Measurements from ENCODE around the gene DNAH3. TPM values are rescaled to one million over a fixed set of nuclear protein-coding genes. Genes with fewer than 3 reads are reported as not detected.

DNAH3 gene
- total and polyA plus RNA-seq, 2 of the 8 experiments (the other 6 are each of a cell fraction or from before 2014, with no cell fraction given), result 0.57 to 0.71 TPM

DNA sequence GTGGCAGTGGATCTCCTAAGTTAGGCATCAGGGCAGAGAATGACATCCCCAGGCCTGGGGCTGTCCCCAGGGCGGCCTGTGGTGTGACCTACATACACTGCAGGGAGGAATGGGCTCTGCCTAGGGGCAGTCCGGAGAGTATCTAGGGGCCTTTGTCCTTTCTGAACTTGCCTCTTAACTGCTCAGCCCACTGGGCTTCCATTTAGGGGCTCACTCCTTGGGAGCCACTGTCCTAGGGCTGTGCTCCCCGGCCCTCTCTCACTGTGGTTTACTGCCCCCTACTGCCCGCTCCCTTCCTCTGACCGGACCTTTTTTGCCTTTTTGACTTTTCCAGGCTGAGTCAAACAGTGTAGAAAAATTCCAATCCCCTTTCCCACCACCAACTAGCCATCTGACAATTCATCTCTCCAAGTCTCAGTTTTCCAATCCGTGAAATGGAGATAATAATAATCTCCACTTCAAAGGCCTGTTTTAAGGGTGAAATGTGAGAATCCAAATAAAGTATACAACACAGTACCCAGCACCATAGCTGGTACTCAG lies 66.8 kb downstream of the DNAH3 start:
- H3K18ac ChIP-seq (ENCODE audit: extremely low read depth, low read length), result no peak overlapping the region
- H3K4me1 ChIP-seq (replicated peaks in 1 of 4; ENCODE audit: control insufficient read depth in 3 of 4, insufficient read depth in 4 of 4, low read length in 3 of 4), result no peaks in the 10 kb centered on the region
- H4K20me1 ChIP-seq (replicated peaks in 1 of 2; ENCODE audit: control insufficient read depth in 1 of 2, insufficient read depth in 2 of 2, low read length in 2 of 2), result no peaks in the 10 kb centered on the region
- FAIRE-seq (peak; percentile 82), DNase-seq (ENCODE audit: low read depth in 1 of 2, low spot score in 2 of 2) (peak; percentile 47 to 90)
- no peaks in the 10 kb centered on the region for H3K36me3 ChIP-seq (ENCODE audit: control insufficient read depth in 2 of 4, insufficient read depth in 4 of 4, low read length in 3 of 4)
- ChIA-PET CTCF (ENCODE audit: partially characterized antibody) (interaction anchor here (0.6 to 11.5 kb wide), 14 partner anchors 8 to 250 kb away, joined by 3 to 125 read pairs (median 3); partner anchors contain the start of genes DCUN1D3 and LYRM1), POLR2A (ENCODE audit: partially characterized antibody) (interaction anchor here (0.9 kb wide), 1 partner anchor 277 kb away, joined by 3 read pairs; the partner anchor contains the start of genes ERI2 and REXO5)
- H2BK20ac ChIP-seq (ENCODE audit: low read length), result no peak overlapping the region
- H2BK5ac ChIP-seq (ENCODE audit: low read depth, low read length), result no peak overlapping the region
- H3K14ac ChIP-seq (ENCODE audit: insufficient read length), result no peak overlapping the region
- H2BK15ac ChIP-seq (ENCODE audit: low read length), result 0 out of 2 replicates have a peak overlapping the region, but pooled peaks have one; percentile 19
- peak overlapping the region; percentile 47 for H2AFZ ChIP-seq (ENCODE audit: low read length)
- H2AK5ac ChIP-seq (ENCODE audit: low read depth, low read length), result no peak overlapping the region
- H3K27ac ChIP-seq (ENCODE audit: low read depth, low read length), result no peak overlapping the region
- H3K9me3 ChIP-seq (ENCODE audit: insufficient read depth in 2 of 2, low read depth in 1 of 2, low read length in 1 of 2), result no peaks in the 10 kb centered on the region
- no peak overlapping the region for H3K4me3 ChIP-seq (ENCODE audit: extremely low read depth in 1 of 4, insufficient read depth in 2 of 4, low read depth in 3 of 4, low read length in 4 of 4)
- WGBS, 2 experiments (ENCODE audit: extremely low coverage in 1 of 2, insufficient coverage in 1 of 2, insufficient read length in 1 of 2, insufficient replicate concordance in 2 of 2, low coverage in 1 of 2, low lambda C conversion rate in 2 of 2, missing lambda C conversion rate in 1 of 2), result 25% methylated on average over 6 of the region's 6 CpGs; no CpG with 5 or more reads in 1 of the 2 experiments
- H3K9ac ChIP-seq (replicated peaks in 1 of 4; ENCODE audit: extremely low read depth in 1 of 4, low read depth in 3 of 4, low read length in 3 of 4), result no peak overlapping the region
- H4K91ac ChIP-seq (replicated peaks; ENCODE audit: insufficient read length, low read length), result no peak overlapping the region
- no peaks in the 10 kb centered on the region for H3K27me3 ChIP-seq (replicated peaks in 1 of 4; ENCODE audit: control insufficient read depth in 3 of 4, extremely low read depth in 1 of 4, insufficient read depth in 3 of 4, low read length in 3 of 4)
- H3K79me1 ChIP-seq (ENCODE audit: low read depth, low read length), result no peaks in the 10 kb centered on the region
- H3K4me2 ChIP-seq (ENCODE audit: insufficient read depth in 1 of 2, low read depth in 2 of 2, low read length in 2 of 2), result no peak overlapping the region
- H4K8ac ChIP-seq (ENCODE audit: extremely low read depth, insufficient read depth, low read length), result no peak overlapping the region; the same call in 1 of the 2 replicates
- no peak overlapping the region for H4K5ac ChIP-seq (ENCODE audit: insufficient read length, low read depth, low read length)
- H3K23me2 ChIP-seq (ENCODE audit: low read depth, low read length), result no peaks in the 10 kb centered on the region
- H3K56ac ChIP-seq (replicated peaks; ENCODE audit: insufficient read length, low read depth, low read length), result no peak overlapping the region
- no peak overlapping the region for H3K23ac ChIP-seq (ENCODE audit: insufficient read length)
- no peak overlapping the region for H2BK12ac ChIP-seq (ENCODE audit: low read depth, low read length)
- no peak overlapping the region for H2BK120ac ChIP-seq (replicated peaks; ENCODE audit: low read depth, low read length)
- H3K79me2 ChIP-seq (ENCODE audit: control insufficient read depth in 1 of 2, insufficient read depth in 2 of 2, low read length in 2 of 2), result no peaks in the 10 kb centered on the region
- no peak overlapping the region for H3K4ac ChIP-seq (replicated peaks; ENCODE audit: insufficient read length, low read depth, low read length)
- TF ChIP-seq BACH1 (IDR thresholded peaks at IDR 0.05; ENCODE audit: low read length) (no peak), YY1 (IDR thresholded peaks at IDR 0.05; ENCODE audit: low read depth, low read length) (0 out of 2 replicates have a peak, but pooled peaks have one; percentile 38), EP300 (IDR thresholded peaks at IDR 0.05; ENCODE audit: borderline replicate concordance in 1 of 2, low read depth in 2 of 2, low read length in 2 of 2) (0 out of 3 replicates have a peak, but pooled peaks of 1 of the 2 experiments have one; percentile 5), ZNF274 (IDR thresholded peaks at IDR 0.05; ENCODE audit: borderline replicate concordance, extremely low read depth, low read length) (no peak), ASH2L (IDR thresholded peaks at IDR 0.05; ENCODE audit: low read length) (peak; percentile 43), KDM1A (IDR thresholded peaks at IDR 0.05; ENCODE audit: borderline replicate concordance, low read length) (peak; percentile 87), HDAC2 (IDR thresholded peaks at IDR 0.05; ENCODE audit: borderline replicate concordance in 1 of 2, low read depth in 2 of 2, low read length in 2 of 2) (peak in 1 of 2 experiments; percentile 83; a peak in 1 of 4 replicates), RAD21 (IDR thresholded peaks at IDR 0.05 in 1 of 2, conservative IDR thresholded peaks at IDR 0.05 in 1 of 2; ENCODE audit: low read depth in 2 of 2, low read length in 2 of 2) (peak; percentile 95 to 96)
- TF ChIP-seq, protein P1, sequence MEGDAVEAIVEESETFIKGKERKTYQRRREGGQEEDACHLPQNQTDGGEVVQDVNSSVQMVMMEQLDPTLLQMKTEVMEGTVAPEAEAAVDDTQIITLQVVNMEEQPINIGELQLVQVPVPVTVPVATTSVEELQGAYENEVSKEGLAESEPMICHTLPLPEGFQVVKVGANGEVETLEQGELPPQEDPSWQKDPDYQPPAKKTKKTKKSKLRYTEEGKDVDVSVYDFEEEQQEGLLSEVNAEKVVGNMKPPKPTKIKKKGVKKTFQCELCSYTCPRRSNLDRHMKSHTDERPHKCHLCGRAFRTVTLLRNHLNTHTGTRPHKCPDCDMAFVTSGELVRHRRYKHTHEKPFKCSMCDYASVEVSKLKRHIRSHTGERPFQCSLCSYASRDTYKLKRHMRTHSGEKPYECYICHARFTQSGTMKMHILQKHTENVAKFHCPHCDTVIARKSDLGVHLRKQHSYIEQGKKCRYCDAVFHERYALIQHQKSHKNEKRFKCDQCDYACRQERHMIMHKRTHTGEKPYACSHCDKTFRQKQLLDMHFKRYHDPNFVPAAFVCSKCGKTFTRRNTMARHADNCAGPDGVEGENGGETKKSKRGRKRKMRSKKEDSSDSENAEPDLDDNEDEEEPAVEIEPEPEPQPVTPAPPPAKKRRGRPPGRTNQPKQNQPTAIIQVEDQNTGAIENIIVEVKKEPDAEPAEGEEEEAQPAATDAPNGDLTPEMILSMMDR (IDR thresholded peaks at IDR 0.05; ENCODE audit: control extremely low read depth in 1 of 3, insufficient read depth in 1 of 3, low read depth in 1 of 3, low read length in 3 of 3), result peak; percentile 76 to 83 (median 83)

Data from H1 (cell line).